ENCODE measurements around the gene DPP6.

- TF ChIP-seq POLR2AphosphoS5 (IDR thresholded peaks at IDR 0.05; ENCODE audit: borderline replicate concordance, low read depth, low read length) = no peak
- TF ChIP-seq EZH2 (IDR thresholded peaks at IDR 0.05) = no peak
Measured at GRCh38 chr7:154853063-154853726, 801.0 kb downstream of the DPP6 start.
